Embryonic facial prominence (tissue), 1 donor: ENCODE results near the gene TFAM.
A peak's percentile ranks its signal among the peaks of the same experiment; 100 is the strongest.
"Not testable (repeated sequence)": the region's sequence is repeated elsewhere in the genome, so short reads cannot be mapped to it uniquely, and the experiment has no call there.

Experiments
- DNase-seq: peaks from one replicate; pipeline ENCODE4 v3.0.0-alpha.2; 2016; ENCODE audit errors: extremely low spot score

TFAM gene

DNA sequence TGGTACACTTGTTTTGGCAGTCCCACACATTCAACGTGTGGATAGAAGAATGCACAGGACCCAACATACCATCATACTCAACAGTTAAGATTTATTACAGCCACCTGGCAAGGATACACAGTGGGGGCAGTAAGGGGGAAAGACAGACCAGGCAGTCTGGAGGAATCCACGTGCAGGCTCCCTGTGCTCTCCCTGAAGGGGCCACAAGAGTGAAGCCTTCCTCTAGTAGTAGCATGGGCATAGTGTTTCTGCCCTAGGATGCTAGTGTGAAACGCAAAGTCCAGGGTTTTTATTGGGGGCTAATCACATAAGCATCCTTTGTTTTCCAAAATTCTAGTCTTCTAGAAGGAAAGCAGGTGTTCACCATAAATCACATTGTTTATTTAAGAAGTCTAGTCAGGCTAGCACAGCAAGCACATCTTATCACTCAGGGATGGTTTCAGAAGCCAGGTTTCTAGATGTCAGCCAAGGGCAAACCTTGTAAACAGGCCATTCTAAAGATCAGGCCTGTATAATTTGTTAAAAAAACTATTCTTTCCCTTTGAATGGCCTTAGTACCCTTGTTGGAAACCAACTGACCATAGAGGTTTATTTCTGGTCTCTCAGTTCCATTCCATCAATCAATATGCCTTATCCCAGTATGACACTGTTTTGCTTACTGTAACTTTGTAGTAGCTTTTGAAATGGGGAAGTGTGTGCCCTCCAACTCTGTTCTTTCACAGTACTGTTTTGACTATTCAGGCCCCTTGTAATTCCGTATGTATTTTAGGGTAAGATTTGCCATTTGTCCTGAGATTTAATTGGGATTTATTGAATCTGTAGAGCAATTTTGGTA, 12.4 kb upstream of the TFAM start:
- no peak for DNase-seq

GRCh38 chr10:58373442-58373827, 11.8 kb upstream of the TFAM start:
- no peak for DNase-seq

DNA sequence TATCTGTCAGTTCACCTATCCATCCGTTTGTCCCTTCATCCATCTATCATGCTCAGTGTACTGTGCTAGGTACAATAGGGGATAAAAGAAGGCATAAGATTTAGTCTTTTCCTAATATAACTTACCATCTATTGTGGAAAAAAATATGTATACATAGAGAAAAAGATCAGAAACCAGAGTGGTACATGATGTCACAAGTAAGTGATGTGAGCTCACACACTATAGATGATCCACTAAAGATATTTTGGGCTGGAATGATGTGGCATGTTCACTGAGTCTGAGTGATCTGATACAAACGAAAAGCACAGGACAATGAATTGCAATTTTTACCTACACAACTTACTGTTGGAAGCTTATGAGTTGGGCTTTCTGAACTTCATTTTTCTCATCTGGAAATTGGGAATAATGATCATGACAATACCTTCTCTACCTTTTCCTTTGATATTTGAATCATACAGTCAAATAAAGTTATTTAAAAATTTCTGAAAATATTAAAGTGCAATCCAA, 2.7 kb upstream of the TFAM start:
- DNase-seq: no peak

- no peak for DNase-seq
These were observed 1.1 kb upstream of the TFAM start for GRCh38 chr10:58384095-58384494.

DNA sequence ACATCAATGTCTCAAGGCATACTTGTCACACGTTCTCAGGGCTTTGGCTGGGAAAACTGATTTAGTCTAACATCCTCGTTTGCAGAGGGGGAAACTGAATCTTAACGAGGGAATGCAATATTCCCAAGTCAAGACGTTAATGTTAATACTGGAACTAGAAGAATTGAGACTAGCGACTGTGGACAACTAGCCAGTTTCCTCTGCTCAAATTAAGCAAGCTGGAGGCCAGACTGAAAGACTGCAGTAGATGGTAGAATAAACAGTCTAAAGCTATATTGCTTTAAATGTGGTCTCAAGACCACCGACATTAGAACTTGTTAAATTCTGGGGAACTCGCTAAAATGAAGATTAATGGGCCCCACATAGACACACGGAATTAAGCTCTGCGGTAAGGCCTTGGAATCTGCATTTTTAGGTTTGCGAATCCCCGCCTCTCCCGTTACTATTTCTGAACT, 639 bp upstream of the TFAM start:
- peak; percentile 13 for DNase-seq

GRCh38 chr10:58385784-58386112, 538 bp downstream of the TFAM start:
- DNase-seq: no peak

DNA sequence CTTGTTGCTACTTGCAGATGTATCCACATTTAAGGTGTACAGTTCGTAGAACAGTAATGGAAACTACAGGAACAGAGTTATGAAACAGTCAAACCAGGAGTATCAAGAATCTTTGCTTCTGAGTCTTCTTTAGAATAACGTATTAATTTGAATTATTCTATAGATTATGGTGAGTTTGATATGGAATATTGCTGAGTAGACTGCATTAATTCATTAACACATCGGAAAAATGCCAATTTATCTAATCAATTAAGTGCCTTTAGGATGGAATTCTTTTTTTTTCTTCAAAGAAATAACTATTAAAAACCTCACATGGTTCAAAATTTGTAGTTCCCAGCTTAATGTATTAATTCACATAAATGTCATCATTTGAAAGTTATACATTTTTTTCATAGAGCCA, 3.8 kb downstream of the TFAM start:
- DNase-seq: no peak

DNA sequence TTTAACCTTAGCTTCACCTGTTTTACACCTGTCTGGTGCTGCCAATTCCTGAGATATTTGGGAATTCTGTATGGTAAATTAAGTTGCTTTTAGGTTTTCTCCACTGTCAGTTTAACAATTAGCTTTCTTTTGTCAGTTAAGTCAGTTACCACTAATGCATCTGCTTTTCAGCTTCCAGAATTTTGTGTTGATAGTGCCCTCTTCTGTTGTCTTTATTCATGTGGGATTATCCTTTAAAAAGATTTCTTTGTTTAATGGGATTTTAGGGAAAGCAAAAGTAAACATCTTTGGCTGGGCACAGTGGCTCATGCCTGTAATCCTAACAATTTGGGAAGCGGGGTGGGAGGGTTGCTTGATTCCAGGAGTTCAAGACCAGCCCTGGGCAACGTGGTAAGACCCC, 8.1 kb downstream of the TFAM start:
- DNase-seq: no peak

GRCh38 chr10:58394471-58394870, 9.3 kb downstream of the TFAM start:
- DNase-seq: no peak

DNA sequence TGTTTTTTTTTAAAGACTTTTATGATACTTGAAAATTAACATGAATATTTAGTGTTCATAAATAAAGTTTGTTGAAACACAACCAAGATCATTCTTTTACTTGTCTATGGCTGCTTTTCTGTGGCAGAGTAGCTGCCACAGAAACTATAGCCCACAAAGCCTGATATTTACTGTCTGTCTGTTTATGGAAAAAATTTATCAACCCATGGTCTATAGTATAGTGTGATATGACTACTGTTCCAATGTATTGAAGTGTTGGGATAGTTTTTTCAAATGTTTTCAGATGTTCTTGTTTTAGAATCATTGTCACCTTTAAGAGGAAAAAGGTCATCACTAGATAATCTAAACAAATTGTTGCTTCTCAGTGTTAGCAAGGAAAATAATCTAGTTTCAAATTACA, 10.8 kb downstream of the TFAM start:
- no peak for DNase-seq

GRCh38 chr10:58397830-58398229, 12.6 kb downstream of the TFAM start:
- no peak for DNase-seq

DNA sequence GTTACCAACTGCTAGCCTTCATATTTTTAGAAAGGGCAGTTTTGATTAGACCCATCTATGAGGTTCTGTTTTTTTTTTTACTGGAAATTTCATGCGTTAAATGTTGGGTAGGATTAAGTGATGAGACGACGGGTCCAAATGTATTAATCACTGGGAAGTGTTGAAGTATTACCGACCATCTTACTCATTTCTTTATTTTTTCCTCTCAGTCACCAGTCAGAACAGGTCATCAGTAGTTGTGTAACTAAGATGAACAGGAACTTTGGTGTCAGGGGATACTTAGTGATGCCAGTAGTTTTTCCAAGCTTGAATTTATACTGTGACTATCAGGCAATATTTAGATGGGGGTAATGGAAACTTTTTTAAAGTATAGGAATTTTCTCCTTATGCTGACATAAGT, 14.2 kb downstream of the TFAM start:
- DNase-seq: no peak

GRCh38 chr10:58400609-58401008, 15.4 kb downstream of the TFAM start:
- DNase-seq: no peak

DNA sequence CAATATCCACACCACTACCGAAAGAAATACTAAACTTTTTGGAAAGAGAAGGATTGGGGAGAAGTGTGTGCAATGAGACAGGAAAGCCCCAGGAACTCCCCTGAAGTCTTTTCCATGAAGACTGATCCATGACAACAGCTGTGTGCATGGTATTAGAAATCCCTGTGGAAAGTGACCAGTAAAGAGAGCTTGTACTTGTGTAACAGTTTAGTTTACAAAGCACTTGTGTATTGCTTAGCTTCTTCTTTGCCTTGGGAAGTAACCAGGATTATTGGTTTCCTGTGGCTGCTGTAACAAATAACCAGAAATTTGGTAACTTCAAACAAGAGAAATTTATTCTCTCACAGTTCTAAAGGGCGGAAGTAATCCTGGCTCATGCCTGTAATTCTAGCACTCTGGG, 18.8 kb downstream of the TFAM start:
- no peak for DNase-seq

DNA sequence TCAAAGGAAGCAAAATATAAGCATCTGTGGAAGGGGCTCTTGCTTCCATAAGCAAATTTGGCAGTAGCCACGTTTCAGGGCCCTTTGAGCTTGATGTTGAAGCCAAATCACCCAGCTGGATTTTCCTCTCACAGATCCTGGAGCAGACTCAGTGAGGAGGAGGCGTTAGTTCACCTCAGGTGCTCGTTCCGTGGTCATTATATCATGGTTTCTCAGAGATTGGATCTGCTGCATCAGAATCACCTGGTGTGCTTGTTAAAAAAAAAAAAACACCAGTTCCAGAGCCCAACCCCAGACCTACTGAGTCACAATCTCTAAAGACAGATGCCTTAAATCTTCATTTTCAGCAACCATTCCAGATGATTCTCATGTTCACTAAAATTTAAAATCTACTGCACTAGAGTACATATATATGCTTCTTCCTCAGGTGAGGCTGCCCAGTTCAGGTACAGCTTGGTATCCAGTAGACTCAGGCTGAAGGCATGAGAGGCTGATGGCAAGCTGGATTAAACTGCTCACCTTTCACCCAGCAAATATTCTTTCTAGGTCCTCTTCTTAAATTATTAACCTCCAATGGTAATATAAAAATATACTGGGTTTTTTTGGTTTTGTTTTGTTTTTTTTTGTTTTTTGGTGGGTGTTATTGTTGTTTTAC, 24.9 kb downstream of the TFAM start:
- DNase-seq: no peak

DNA sequence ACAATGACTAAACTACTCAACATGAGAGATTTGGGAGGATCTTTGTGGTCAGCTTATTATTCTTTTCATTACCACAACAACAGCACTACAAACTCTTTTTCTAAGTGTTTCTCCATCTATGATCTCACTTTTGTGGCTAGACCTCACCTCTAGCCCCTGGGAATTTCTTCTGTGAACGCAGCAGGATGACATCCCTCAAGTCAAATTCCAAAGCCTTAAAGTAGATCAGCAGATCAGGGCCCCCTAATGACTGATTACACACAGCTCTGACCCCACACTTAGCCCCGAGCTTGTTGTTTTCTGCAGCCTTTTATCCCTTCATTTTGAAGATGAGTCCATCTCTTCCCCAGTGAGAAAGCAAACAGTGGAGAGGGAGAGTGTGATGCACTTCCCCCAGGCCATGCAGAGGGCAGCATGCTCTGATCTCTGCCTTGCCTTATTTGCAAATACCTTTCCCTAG, 27.3 kb downstream of the TFAM start:
- no peak for DNase-seq

DNA sequence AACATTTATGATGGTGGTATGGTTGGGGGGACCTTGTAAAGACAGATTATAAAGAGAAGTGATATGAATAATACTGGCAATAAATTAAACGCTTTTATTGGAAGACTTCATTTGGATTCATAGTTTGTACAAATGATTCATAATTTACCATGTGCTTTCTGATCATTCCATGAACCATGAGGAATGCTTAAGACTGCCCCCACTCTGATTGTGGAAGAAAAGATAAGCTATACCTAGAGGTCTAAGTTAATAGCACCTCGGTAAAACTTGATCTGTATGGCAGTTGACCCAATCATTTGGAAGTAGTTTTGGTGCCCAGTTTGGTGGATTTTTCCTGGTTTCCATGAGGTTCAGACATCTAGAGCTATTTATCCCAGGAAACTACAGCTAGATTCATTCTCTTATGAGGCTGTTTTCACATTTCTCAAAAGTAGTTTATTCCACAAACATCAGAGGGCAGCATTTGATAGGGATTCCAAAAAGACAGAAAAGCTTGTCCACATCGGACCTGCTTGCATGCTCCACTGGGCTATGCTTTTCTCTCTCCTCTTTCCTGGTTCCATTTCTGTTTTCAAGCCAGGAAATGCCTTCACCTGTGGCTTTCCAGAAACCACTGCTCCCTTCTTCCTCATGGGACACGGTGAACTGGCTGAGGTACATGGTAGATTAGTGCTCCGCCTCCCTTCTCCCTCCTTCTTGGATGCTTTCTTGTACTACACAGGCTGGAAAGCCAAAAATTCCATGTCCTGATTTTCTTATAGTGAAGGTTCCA, 29.2 kb downstream of the TFAM start:
- DNase-seq: peak; percentile 46

- no peak for DNase-seq
These were observed 30.5 kb downstream of the TFAM start for GRCh38 chr10:58415757-58416156.

GRCh38 chr10:58417902-58418301, 32.7 kb downstream of the TFAM start:
- not testable (repeated sequence) for DNase-seq

- DNase-seq: no peak
These were observed 39.0 kb downstream of the TFAM start for GRCh38 chr10:58424176-58424575.

- not testable (repeated sequence) for DNase-seq
These were observed 43.2 kb downstream of the TFAM start for GRCh38 chr10:58428436-58428835.

DNA sequence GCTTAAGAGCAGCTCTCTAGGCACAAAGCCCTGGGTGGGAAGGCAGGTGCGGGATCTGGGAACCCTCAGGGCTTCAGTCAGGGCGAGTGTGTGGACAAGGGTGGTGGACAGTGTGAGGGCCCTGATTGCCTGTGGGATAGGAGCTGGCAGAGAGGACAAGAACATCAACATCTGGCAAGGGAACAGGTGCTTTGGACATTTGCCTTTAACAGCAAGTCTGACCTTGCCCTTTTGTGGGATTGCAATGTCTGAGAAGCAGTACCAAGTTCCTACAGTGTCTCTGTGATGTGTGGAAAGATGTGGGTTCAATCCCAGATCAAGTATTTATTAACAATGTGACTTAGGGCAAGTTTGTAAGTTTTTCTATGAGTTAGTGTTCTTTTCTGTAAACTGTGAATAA, 46.7 kb downstream of the TFAM start:
- no peak for DNase-seq
